ENCODE results near the gene PPM1K. TPM values are rescaled to one million over a fixed set of nuclear protein-coding genes. Genes with fewer than 3 reads are reported as not detected.
A peak's percentile ranks its signal among the peaks of the same experiment; 100 is the strongest.

PPM1K gene
- total RNA-seq, 1 donor from 2014 or later: 23.2 TPM

- Mint-ChIP-seq H3K4me3 (no peak overlapping the region), H3K4me1 (ENCODE audit: unreplicated experiment) (peaks cover 15% of the 10 kb centered on the region), H3K36me3 (no peaks in the 10 kb centered on the region), H3K9me3 (peaks cover 4% of the 10 kb centered on the region), H3K27me3 (no peaks in the 10 kb centered on the region), H3K27ac (no peak overlapping the region)
- no peak for DNase-seq (ENCODE audit: extremely low spot score, unreplicated experiment)
- TF ChIP-seq CTCF (conservative IDR thresholded peaks at IDR 0.05): no peak
Measured at GRCh38 chr4:88225232-88226105, 58.9 kb downstream of the PPM1K start.

DNA sequence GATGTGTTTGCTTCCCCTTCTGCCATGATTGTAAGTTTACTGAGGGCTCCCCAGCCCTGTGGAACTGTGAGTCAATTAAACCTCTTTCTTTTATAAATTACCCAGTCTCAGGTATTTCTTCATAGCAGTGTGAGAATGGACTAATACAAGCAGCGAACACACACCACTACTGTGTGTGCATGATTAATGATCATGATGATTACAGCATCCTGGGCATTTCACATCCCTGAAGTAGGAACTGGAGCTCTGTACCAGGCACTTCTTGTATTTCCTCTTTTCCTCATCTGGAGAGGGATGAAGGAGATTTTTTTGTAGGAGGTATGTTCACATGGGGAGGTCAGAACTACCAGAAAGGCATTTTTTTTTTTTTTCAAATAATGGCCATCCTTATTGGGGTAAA, 60.8 kb downstream of the PPM1K start:
- Mint-ChIP-seq H3K4me3 (no peak overlapping the region), H3K9me3 (peaks cover 4% of the 10 kb centered on the region), H3K27me3 (peaks cover 3% of the 10 kb centered on the region), H3K36me3 (no peaks in the 10 kb centered on the region), H3K27ac (no peak overlapping the region), H3K4me1 (ENCODE audit: unreplicated experiment) (peaks cover 18% of the 10 kb centered on the region)
- TF ChIP-seq CTCF (conservative IDR thresholded peaks at IDR 0.05): no peak
- no peak for DNase-seq (ENCODE audit: extremely low spot score, unreplicated experiment)

DNA sequence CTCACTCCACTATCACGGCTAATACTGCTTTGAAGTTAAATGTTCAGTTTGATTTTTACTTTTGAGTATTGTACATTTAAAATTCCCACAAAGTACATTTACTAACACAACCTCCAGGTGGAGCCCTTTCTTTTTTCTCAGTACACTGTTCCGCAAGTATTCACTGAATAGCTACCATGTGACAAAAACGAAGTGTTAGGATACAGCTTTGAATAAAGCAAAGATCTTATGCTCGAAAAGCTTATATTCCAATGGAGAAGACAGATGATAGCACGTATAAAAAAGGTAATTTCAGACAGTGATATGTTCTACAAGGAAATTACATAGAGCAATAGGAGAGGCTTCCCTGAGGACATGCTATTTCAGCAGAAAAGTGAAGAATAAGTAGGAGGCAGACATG, 65.3 kb downstream of the PPM1K start:
- peaks cover 3% of the 10 kb centered on the region for H3K27me3 Mint-ChIP-seq
- no peak for DNase-seq (ENCODE audit: extremely low spot score, unreplicated experiment)
- TF ChIP-seq CTCF (conservative IDR thresholded peaks at IDR 0.05): peak; percentile 85
- H3K9me3 Mint-ChIP-seq: peaks cover 4% of the 10 kb centered on the region
- no peak overlapping the region for H3K4me3 Mint-ChIP-seq
- H3K4me1 Mint-ChIP-seq (ENCODE audit: unreplicated experiment): peaks cover 4% of the 10 kb centered on the region
- H3K36me3 Mint-ChIP-seq: no peaks in the 10 kb centered on the region
- no peak overlapping the region for H3K27ac Mint-ChIP-seq

- no peak for TF ChIP-seq CTCF (conservative IDR thresholded peaks at IDR 0.05)
- no peaks in the 10 kb centered on the region for H3K36me3 Mint-ChIP-seq
- H3K27me3 Mint-ChIP-seq: peaks cover 7% of the 10 kb centered on the region
- no peak for DNase-seq (ENCODE audit: extremely low spot score, unreplicated experiment)
- peaks cover 4% of the 10 kb centered on the region for H3K9me3 Mint-ChIP-seq
- no peak overlapping the region for H3K4me3 Mint-ChIP-seq
- H3K4me1 Mint-ChIP-seq (ENCODE audit: unreplicated experiment): peaks cover 5% of the 10 kb centered on the region
- no peak overlapping the region for H3K27ac Mint-ChIP-seq
Measured at GRCh38 chr4:88217169-88217568, 67.2 kb downstream of the PPM1K start.

- no peak for DNase-seq (ENCODE audit: extremely low spot score, unreplicated experiment)
- Mint-ChIP-seq H3K27me3 (peaks cover 7% of the 10 kb centered on the region), H3K4me1 (ENCODE audit: unreplicated experiment) (peaks cover 9% of the 10 kb centered on the region), H3K9me3 (peaks cover 4% of the 10 kb centered on the region), H3K36me3 (no peaks in the 10 kb centered on the region), H3K27ac (peak overlapping the region; percentile 15), H3K4me3 (no peak overlapping the region)
- no peak for TF ChIP-seq CTCF (conservative IDR thresholded peaks at IDR 0.05)
Measured at GRCh38 chr4:88216395-88216794, 68.0 kb downstream of the PPM1K start.

All from type B pancreatic cell (in vitro differentiated cells).